ENCODE results near the gene IVD.

IVD gene

GRCh38 chr15:40436116-40436891 lies 30.7 kb downstream of the IVD start:
- Mint-ChIP-seq H3K27me3 (ENCODE audit: low read depth) (peaks cover 81% of the 10 kb centered on the region), H3K36me3 (ENCODE audit: low read depth) (peaks cover 1% of the 10 kb centered on the region), H3K4me1 (ENCODE audit: low read depth) (peaks cover 11% of the 10 kb centered on the region), H3K9me3 (no peaks in the 10 kb centered on the region), H3K27ac (no peak overlapping the region), H3K4me3 (peak overlapping the region; percentile 35)

- no peaks in the 10 kb centered on the region for H3K9me3 Mint-ChIP-seq
- H3K27me3 Mint-ChIP-seq (ENCODE audit: low read depth), result peaks cover 79% of the 10 kb centered on the region
- H3K27ac Mint-ChIP-seq, result no peak overlapping the region
- peak overlapping the region; percentile 25 for H3K4me3 Mint-ChIP-seq
- peaks cover 11% of the 10 kb centered on the region for H3K4me1 Mint-ChIP-seq (ENCODE audit: low read depth)
- peaks cover 1% of the 10 kb centered on the region for H3K36me3 Mint-ChIP-seq (ENCODE audit: low read depth)
Observed at GRCh38 chr15:40436892-40437751, 31.5 kb downstream of the IVD start.

DNA sequence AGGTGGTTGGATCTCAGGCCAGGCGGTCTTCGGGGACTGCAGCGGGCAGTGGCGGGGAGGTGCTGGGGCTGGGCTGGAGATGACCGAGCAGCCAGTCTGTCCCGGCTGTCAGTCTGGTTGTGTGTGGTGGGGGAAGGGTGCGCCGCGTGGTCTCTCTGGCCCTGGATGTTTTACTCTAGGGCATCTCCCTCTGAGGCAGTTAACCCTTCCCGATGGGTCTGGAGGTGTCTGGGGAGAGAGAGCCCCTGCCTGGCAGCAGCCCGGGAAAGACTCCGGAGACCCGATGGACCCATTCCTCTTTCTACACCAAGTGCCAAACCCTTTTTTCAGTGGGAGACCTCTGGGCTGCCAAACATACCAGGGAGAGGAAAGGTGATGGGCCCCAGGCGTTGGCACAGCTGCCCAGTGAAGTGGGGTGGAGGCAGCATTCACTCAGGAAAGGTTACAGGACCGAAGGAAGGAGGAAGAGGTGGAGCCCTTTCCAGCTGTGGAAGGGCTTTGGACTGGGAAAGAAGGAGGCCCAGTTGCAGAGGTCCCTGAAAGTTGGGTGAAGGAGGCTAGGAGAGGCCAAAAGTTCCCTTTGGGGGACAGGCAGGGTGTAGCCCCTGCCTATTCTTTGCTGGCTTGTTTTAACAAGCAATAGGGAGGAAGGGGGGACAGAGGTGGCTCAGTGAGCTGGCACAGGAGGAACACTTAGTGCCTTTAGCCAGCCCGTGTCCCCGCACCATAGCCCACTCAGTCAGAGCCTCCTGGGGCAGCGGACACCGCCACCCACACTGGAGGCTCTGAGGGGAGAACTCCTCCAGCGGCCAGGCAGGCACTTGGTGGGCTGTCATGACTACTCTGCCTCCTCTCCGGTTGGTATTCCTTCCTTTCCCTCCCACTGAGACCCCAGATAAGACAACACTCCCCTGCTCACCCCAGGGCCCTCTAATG lies 32.4 kb downstream of the IVD start:
- Mint-ChIP-seq H3K4me1 (ENCODE audit: low read depth) (peaks cover 18% of the 10 kb centered on the region), H3K27ac (no peak overlapping the region), H3K36me3 (ENCODE audit: low read depth) (peaks cover 9% of the 10 kb centered on the region), H3K9me3 (no peaks in the 10 kb centered on the region), H3K27me3 (ENCODE audit: low read depth) (peaks cover 81% of the 10 kb centered on the region), H3K4me3 (no peak overlapping the region)

GRCh38 chr15:40438712-40439111 lies 33.1 kb downstream of the IVD start:
- Mint-ChIP-seq H3K27ac (no peak overlapping the region), H3K36me3 (ENCODE audit: low read depth) (peaks cover 12% of the 10 kb centered on the region), H3K9me3 (no peaks in the 10 kb centered on the region), H3K4me3 (no peak overlapping the region), H3K4me1 (ENCODE audit: low read depth) (peaks cover 21% of the 10 kb centered on the region), H3K27me3 (ENCODE audit: low read depth) (peaks cover 81% of the 10 kb centered on the region)

GRCh38 chr15:40439461-40439959 lies 33.9 kb downstream of the IVD start:
- Mint-ChIP-seq H3K9me3 (no peaks in the 10 kb centered on the region), H3K27ac (no peak overlapping the region), H3K27me3 (ENCODE audit: low read depth) (peaks cover 80% of the 10 kb centered on the region), H3K4me1 (ENCODE audit: low read depth) (peaks cover 27% of the 10 kb centered on the region), H3K36me3 (ENCODE audit: low read depth) (peaks cover 15% of the 10 kb centered on the region), H3K4me3 (peak overlapping the region; percentile 94)

- Mint-ChIP-seq H3K4me1 (ENCODE audit: low read depth) (peaks cover 31% of the 10 kb centered on the region), H3K27me3 (ENCODE audit: low read depth) (peaks cover 77% of the 10 kb centered on the region), H3K36me3 (ENCODE audit: low read depth) (peaks cover 15% of the 10 kb centered on the region), H3K27ac (peak overlapping the region; percentile 81), H3K9me3 (no peaks in the 10 kb centered on the region), H3K4me3 (peak overlapping the region; percentile 94)
Observed at GRCh38 chr15:40439960-40440742, 34.6 kb downstream of the IVD start.

- Mint-ChIP-seq H3K27me3 (ENCODE audit: low read depth) (peaks cover 69% of the 10 kb centered on the region), H3K4me1 (ENCODE audit: low read depth) (peaks cover 27% of the 10 kb centered on the region), H3K4me3 (peak within 1 kb of the TSS; percentile 94), H3K27ac (peak within 1 kb of the TSS; percentile 81), H3K36me3 (ENCODE audit: low read depth) (peaks cover 15% of the 10 kb centered on the region), H3K9me3 (no peaks in the 10 kb centered on the region)
Observed at GRCh38 chr15:40440743-40441564, 35.4 kb downstream of the IVD start, which contains the start of gene BAHD1. BAHD1 (plus strand) TSS chr15:40440953; CDS start chr15:40458465, 17,512 bp downstream.

DNA sequence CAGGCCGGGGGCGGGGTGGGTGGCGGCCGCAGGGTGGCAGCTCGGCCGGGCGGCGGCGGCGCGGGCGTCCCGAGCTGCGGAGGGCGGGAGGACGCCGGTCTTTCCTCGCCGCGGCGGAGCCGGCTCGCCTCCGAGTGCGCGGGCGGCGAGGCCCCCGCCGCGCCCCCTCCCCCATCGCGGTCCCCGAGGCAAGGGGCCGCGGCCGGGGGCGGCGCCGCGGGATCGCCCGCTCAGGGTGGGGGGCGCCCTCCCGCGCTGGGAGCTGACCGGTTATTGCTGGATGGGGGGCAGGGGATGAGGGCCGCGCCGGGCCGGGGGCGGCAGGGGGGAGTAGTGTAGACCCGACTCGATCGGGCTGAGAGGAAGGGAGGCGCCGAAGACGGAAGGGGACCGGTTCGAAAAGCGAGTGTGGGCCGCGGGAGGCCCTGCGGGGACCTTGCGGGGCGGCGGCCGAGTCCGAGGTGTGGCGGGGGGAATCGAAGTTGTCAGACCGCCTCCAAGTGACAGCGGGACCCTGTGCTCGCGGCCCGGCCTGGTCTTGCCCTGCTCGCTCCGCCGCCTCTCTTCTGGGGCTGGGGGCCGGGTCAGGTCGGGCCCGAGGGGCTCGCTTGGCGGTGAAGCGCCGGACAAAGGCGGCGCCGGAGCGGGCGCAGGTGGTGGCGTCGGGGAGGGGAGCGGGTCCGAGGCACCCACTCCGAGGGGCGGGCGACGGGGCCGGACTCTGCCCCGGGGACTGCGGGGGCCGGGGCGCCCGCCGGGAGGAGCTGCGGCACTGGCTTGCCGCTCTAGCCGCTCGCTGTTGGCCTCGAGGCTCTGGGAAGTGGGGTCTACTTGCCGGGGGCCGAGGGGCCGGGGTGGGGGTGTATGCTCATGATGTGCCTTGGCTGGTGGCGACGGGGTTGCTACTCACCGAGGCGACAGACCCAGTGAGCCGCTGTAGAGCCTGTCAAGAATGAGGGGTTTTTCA lies 36.3 kb downstream of the IVD start:
- peaks cover 23% of the 10 kb centered on the region for H3K4me1 Mint-ChIP-seq (ENCODE audit: low read depth)
- H3K4me3 Mint-ChIP-seq, result peak overlapping the region; percentile 82
- peaks cover 15% of the 10 kb centered on the region for H3K36me3 Mint-ChIP-seq (ENCODE audit: low read depth)
- no peaks in the 10 kb centered on the region for H3K9me3 Mint-ChIP-seq
- H3K27me3 Mint-ChIP-seq (ENCODE audit: low read depth), result peaks cover 61% of the 10 kb centered on the region
- H3K27ac Mint-ChIP-seq, result peak overlapping the region; percentile 41

- Mint-ChIP-seq H3K4me3 (peak overlapping the region; percentile 79), H3K27me3 (ENCODE audit: low read depth) (peaks cover 47% of the 10 kb centered on the region), H3K27ac (no peak overlapping the region), H3K9me3 (no peaks in the 10 kb centered on the region), H3K4me1 (ENCODE audit: low read depth) (peaks cover 23% of the 10 kb centered on the region), H3K36me3 (ENCODE audit: low read depth) (peaks cover 15% of the 10 kb centered on the region)
Observed at GRCh38 chr15:40443255-40443654, 37.7 kb downstream of the IVD start.

DNA sequence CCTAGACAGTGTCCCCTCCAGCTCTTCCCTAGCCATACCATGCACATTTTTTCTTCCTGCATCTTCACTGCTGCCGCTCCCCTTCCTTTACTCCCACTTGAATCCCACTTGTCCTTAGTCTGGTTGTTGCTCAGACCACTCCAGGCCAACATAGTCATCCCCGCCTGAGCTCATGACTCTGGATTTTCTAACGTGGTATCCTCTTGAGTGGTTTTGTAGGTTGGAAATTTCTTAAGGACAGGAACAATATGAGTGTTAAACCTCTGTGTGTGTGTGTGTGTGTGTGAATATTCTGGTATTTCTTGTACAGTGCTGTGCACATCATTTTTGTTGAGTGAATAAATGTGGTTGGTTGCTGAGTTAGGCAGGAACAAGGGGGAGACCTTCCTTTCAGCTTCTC lies 38.3 kb downstream of the IVD start:
- Mint-ChIP-seq H3K4me3 (peak overlapping the region; percentile 47), H3K4me1 (ENCODE audit: low read depth) (peaks cover 23% of the 10 kb centered on the region), H3K36me3 (ENCODE audit: low read depth) (peaks cover 15% of the 10 kb centered on the region), H3K27me3 (ENCODE audit: low read depth) (peaks cover 41% of the 10 kb centered on the region), H3K9me3 (no peaks in the 10 kb centered on the region), H3K27ac (no peak overlapping the region)

DNA sequence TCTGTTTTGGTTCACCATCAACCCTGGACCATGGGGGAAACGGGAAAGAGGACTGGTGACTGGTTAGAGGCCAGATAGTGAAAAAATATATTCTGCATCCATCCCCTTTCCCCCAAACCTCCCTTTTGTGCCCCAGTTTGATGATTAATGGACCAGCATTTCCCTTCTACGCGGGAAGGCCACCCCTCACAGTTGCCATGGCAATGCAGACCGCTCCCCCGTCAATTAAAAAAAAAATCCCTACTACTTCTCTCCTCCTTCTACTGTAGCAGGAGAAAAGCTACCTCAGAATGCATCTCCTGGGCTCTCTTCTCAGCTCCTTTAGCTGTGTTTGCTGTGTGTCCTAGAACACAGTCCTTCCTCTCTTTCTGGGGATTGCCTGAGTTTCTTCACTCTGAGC lies 39.1 kb downstream of the IVD start:
- peaks cover 26% of the 10 kb centered on the region for H3K4me1 Mint-ChIP-seq (ENCODE audit: low read depth)
- H3K27ac Mint-ChIP-seq, result no peak overlapping the region

GRCh38 chr15:40445421-40445922 lies 39.9 kb downstream of the IVD start:
- peaks cover 28% of the 10 kb centered on the region for H3K4me1 Mint-ChIP-seq (ENCODE audit: low read depth)
- no peak overlapping the region for H3K4me3 Mint-ChIP-seq
- no peak overlapping the region for H3K27ac Mint-ChIP-seq
- no peaks in the 10 kb centered on the region for H3K9me3 Mint-ChIP-seq
- peaks cover 26% of the 10 kb centered on the region for H3K27me3 Mint-ChIP-seq (ENCODE audit: low read depth)
- peaks cover 14% of the 10 kb centered on the region for H3K36me3 Mint-ChIP-seq (ENCODE audit: low read depth)

More for the DNA sequence above, 39.1 kb downstream of the IVD start:
- Mint-ChIP-seq H3K27me3 (ENCODE audit: low read depth) (peaks cover 32% of the 10 kb centered on the region), H3K9me3 (no peaks in the 10 kb centered on the region), H3K36me3 (ENCODE audit: low read depth) (peaks cover 15% of the 10 kb centered on the region), H3K4me3 (no peak overlapping the region)

All from T-helper 1 cell treated with Interleukin-12 subunit alpha and Interleukin-12 subunit beta and Interleukin-4 antibody, amounts not matched to agents 30 μg/mL and 1 μg/mL, for 36 hours (primary cell).